ENCODE data around the gene TLE3. TPM values are rescaled to one million over a fixed set of nuclear protein-coding genes. Genes with fewer than 3 reads are reported as not detected.

Gene TLE3
- total and polyA plus RNA-seq, 2 experiments from 2014 or later, result 21.2 to 45.9 TPM

GRCh38 chr15:70082281-70082900, 15.3 kb downstream of the TLE3 start:
- 75% methylated on average over 12 of the region's 12 CpGs for WGBS (ENCODE audit: low lambda C conversion rate, missing lambda C conversion rate)
- Histone ChIP-seq H3K79me2 (peaks cover 93% of the 10 kb centered on the region), H3K36me3 (replicated peaks; ENCODE audit: insufficient read depth, low read depth) (no peaks in the 10 kb centered on the region), H3K4me3 (no peak overlapping the region), H3K27ac (no peak overlapping the region), H2AFZ (no peak overlapping the region), H3K9me3 (ENCODE audit: low read depth) (no peaks in the 10 kb centered on the region), H4K20me1 (ENCODE audit: insufficient read depth, poor library complexity, severe bottlenecking) (peaks cover 59% of the 10 kb centered on the region), H3K4me2 (no peak overlapping the region), H3K27me3 (no peaks in the 10 kb centered on the region), H3K4me1 (ENCODE audit: insufficient read depth) (peaks cover 28% of the 10 kb centered on the region), H3K9me2 (replicated peaks; ENCODE audit: insufficient read depth) (no peaks in the 10 kb centered on the region)
- no peak for DNase-seq (ENCODE audit: low spot score)
- TF ChIP-seq EZH2 (IDR thresholded peaks at IDR 0.05; ENCODE audit: borderline replicate concordance) (no peak), EZH2phosphoT487 (IDR thresholded peaks at IDR 0.05; ENCODE audit: low read depth, severe bottlenecking, unreplicated experiment) (no peak)
- TF ChIP-seq, protein P1, sequence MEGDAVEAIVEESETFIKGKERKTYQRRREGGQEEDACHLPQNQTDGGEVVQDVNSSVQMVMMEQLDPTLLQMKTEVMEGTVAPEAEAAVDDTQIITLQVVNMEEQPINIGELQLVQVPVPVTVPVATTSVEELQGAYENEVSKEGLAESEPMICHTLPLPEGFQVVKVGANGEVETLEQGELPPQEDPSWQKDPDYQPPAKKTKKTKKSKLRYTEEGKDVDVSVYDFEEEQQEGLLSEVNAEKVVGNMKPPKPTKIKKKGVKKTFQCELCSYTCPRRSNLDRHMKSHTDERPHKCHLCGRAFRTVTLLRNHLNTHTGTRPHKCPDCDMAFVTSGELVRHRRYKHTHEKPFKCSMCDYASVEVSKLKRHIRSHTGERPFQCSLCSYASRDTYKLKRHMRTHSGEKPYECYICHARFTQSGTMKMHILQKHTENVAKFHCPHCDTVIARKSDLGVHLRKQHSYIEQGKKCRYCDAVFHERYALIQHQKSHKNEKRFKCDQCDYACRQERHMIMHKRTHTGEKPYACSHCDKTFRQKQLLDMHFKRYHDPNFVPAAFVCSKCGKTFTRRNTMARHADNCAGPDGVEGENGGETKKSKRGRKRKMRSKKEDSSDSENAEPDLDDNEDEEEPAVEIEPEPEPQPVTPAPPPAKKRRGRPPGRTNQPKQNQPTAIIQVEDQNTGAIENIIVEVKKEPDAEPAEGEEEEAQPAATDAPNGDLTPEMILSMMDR (IDR thresholded peaks at IDR 0.05; ENCODE audit: poor library complexity), result no peak

DNA sequence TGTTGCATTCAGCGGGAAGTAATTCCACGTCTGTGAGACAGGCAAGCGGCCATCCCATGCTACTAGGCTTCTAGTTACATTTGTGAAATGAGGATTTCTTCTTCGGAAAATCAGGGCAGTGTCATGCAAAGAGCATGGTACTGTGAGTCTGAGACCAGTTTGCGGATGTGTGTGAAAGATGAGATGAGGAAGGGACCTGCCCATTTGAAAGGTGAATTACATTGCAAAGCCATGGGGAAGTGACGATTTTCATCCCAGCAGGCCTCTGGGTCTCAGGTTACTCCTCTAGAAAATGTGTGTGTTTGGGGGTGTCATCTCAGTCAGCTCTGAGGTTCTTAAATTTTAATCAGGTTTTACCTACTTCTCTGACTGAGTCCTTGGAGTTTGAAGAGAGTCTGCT, 16.1 kb downstream of the TLE3 start:
- peaks cover 58% of the 10 kb centered on the region for H4K20me1 ChIP-seq (ENCODE audit: insufficient read depth, poor library complexity, severe bottlenecking)
- no peak overlapping the region for H3K27ac ChIP-seq
- no peaks in the 10 kb centered on the region for H3K9me3 ChIP-seq (ENCODE audit: low read depth)
- DNase-seq (ENCODE audit: low spot score), result no peak
- TF ChIP-seq, protein P1 (IDR thresholded peaks at IDR 0.05; ENCODE audit: poor library complexity), result no peak
- TF ChIP-seq EZH2phosphoT487 (IDR thresholded peaks at IDR 0.05; ENCODE audit: low read depth, severe bottlenecking, unreplicated experiment) (no peak), EZH2 (IDR thresholded peaks at IDR 0.05; ENCODE audit: borderline replicate concordance) (no peak)
- no peaks in the 10 kb centered on the region for H3K9me2 ChIP-seq (replicated peaks; ENCODE audit: insufficient read depth)
- H2AFZ ChIP-seq, result no peak overlapping the region
- no peak overlapping the region for H3K4me2 ChIP-seq
- no peaks in the 10 kb centered on the region for H3K36me3 ChIP-seq (replicated peaks; ENCODE audit: insufficient read depth, low read depth)
- peaks cover 93% of the 10 kb centered on the region for H3K79me2 ChIP-seq
- H3K4me3 ChIP-seq, result no peak overlapping the region
- peaks cover 27% of the 10 kb centered on the region for H3K4me1 ChIP-seq (ENCODE audit: insufficient read depth)
- WGBS (ENCODE audit: low lambda C conversion rate, missing lambda C conversion rate), result 88% methylated on average over 6 of the region's 6 CpGs
- H3K27me3 ChIP-seq, result no peaks in the 10 kb centered on the region

DNA sequence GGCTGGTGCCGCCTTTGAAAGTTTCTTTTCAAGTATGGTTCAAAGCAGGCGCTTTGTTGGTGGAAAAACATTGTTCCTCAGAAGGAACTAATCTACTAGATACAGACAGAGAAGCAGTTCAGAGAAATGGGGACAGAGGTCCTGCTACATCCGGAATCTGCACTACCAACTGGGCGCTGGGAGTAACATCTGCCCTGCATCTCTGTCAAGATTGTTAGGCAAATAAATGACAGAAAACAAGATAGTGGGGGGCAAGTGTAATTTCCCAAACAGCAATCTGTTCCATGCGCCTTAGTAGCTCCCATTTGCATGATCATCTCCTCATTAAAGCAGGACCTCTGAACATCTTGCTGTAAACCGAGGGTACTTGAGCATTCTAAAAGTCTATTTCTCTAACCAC, 17.4 kb downstream of the TLE3 start:
- peaks cover 27% of the 10 kb centered on the region for H3K4me1 ChIP-seq (ENCODE audit: insufficient read depth)
- H2AFZ ChIP-seq, result no peak overlapping the region
- no peaks in the 10 kb centered on the region for H3K27me3 ChIP-seq
- TF ChIP-seq, protein P1 (IDR thresholded peaks at IDR 0.05; ENCODE audit: poor library complexity), result no peak
- TF ChIP-seq EZH2phosphoT487 (IDR thresholded peaks at IDR 0.05; ENCODE audit: low read depth, severe bottlenecking, unreplicated experiment) (no peak), EZH2 (IDR thresholded peaks at IDR 0.05; ENCODE audit: borderline replicate concordance) (no peak)
- no peak overlapping the region for H3K4me3 ChIP-seq
- H3K79me2 ChIP-seq, result peaks cover 93% of the 10 kb centered on the region
- peak overlapping the region; percentile 54 for H3K27ac ChIP-seq
- peaks cover 47% of the 10 kb centered on the region for H4K20me1 ChIP-seq (ENCODE audit: insufficient read depth, poor library complexity, severe bottlenecking)
- no peaks in the 10 kb centered on the region for H3K9me3 ChIP-seq (ENCODE audit: low read depth)
- no peaks in the 10 kb centered on the region for H3K36me3 ChIP-seq (replicated peaks; ENCODE audit: insufficient read depth, low read depth)
- no peak for DNase-seq (ENCODE audit: low spot score)
- no peaks in the 10 kb centered on the region for H3K9me2 ChIP-seq (replicated peaks; ENCODE audit: insufficient read depth)
- 79% methylated on average over 6 of the region's 6 CpGs for WGBS (ENCODE audit: low lambda C conversion rate, missing lambda C conversion rate)
- H3K4me2 ChIP-seq, result peak overlapping the region; percentile 70

Measured in hepatocyte (in vitro differentiated cells).